Measurements from ENCODE around the gene SLC25A18. TPM values are rescaled to one million over a fixed set of nuclear protein-coding genes. Genes with fewer than 3 reads are reported as not detected.
A peak's percentile ranks its signal among the peaks of the same experiment; 100 is the strongest.
"Not testable (repeated sequence)": the region's sequence is repeated elsewhere in the genome, so short reads cannot be mapped to it uniquely, and the experiment has no call there.

Gene SLC25A18
- total RNA-seq, 2 donors from 2014 or later: not detected

- Mint-ChIP-seq H3K27me3 (peaks cover 5% of the 10 kb centered on the region), H3K36me3 (ENCODE audit: low read depth) (no peaks in the 10 kb centered on the region), H3K9me3 (no peaks in the 10 kb centered on the region), H3K27ac (no peak overlapping the region), H3K4me3 (no peak overlapping the region), H3K4me1 (no peaks in the 10 kb centered on the region)
- ATAC-seq (replicated peaks): no peak
These were observed 10.6 kb upstream of the SLC25A18 start for GRCh38 chr22:17552737-17553136.

DNA sequence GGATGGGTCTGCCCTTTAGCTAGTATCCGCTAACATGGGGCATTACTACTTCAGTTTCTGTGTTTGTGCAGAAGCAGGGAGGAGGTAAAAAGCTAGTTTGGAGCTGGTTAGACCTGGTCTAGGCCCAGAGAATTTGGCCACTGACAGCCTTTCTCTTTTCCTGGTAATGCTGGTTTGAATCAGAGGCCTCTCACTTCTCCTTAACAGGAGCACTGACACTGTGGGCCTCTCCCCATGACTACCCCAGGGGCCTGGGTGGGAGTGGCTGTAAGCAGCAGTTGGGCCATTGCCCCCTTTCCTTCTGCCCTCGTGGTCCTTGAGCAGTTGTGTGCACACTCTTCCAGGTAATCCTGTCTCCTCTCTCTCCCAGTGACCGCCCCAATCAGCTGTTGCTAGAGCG, 8.5 kb upstream of the SLC25A18 start:
- H3K9me3 Mint-ChIP-seq: no peaks in the 10 kb centered on the region
- ATAC-seq (replicated peaks): no peak
- no peak overlapping the region for H3K27ac Mint-ChIP-seq
- H3K36me3 Mint-ChIP-seq (ENCODE audit: low read depth): no peaks in the 10 kb centered on the region
- H3K4me3 Mint-ChIP-seq: no peak overlapping the region
- no peaks in the 10 kb centered on the region for H3K4me1 Mint-ChIP-seq
- peaks cover 5% of the 10 kb centered on the region for H3K27me3 Mint-ChIP-seq

DNA sequence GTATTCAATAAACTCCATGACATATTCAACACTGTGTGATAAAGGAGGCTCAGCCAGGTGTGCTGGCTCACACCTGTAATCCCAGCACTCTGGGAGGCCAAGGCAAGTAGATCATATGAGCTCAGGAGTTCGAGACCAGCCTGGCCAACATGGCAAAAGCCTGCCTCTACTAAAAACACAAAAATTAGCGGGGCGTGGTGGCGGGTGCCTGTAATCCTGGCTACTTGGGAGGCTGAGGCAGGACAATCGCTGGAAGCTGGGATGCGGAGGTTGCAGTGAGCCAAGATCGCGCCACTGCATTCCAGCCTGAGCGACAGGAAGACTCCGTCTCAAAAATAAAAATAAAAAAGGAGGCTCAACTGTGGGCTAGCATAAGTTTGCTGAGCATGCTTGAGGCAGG, 4.1 kb upstream of the SLC25A18 start:
- H3K27ac Mint-ChIP-seq: no peak overlapping the region
- no peak for ATAC-seq (replicated peaks)
- H3K4me1 Mint-ChIP-seq: no peaks in the 10 kb centered on the region
- H3K4me3 Mint-ChIP-seq: no peak overlapping the region
- no peaks in the 10 kb centered on the region for H3K9me3 Mint-ChIP-seq
- H3K27me3 Mint-ChIP-seq: peaks cover 3% of the 10 kb centered on the region
- no peaks in the 10 kb centered on the region for H3K36me3 Mint-ChIP-seq (ENCODE audit: low read depth)

DNA sequence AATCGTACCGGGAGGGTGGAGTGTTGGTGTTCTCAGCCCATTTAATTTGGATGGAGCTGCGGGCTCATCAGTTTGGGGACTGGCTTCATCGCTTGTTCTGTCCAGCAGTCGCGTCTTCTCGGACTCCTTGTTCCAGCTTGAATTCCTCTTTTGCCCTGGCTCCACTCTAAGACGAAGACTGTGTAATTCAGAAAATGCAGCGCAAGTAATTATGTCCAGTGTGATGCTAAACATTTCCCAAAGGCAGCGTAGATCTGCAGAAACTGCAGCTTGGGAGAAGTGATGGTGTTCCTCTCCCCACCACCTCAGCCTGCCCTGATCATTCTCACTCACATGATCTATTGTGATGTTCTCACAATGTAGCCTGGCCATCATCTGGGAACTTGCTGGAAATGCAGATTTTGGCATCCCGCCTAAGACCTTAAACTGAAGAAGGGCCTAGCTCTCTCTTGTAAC, 666 bp downstream of the SLC25A18 start:
- Mint-ChIP-seq H3K36me3 (ENCODE audit: low read depth) (no peaks in the 10 kb centered on the region), H3K4me1 (no peaks in the 10 kb centered on the region), H3K27ac (no peak overlapping the region), H3K9me3 (no peaks in the 10 kb centered on the region), H3K27me3 (peaks cover 3% of the 10 kb centered on the region), H3K4me3 (no peak overlapping the region)
- no peak for ATAC-seq (replicated peaks)

GRCh38 chr22:17566016-17566687, 2.9 kb downstream of the SLC25A18 start:
- H3K27me3 Mint-ChIP-seq: peaks cover 13% of the 10 kb centered on the region
- not testable (repeated sequence) for H3K4me3 Mint-ChIP-seq; H3K27ac Mint-ChIP-seq; ATAC-seq (replicated peaks); H3K36me3 Mint-ChIP-seq (ENCODE audit: low read depth); H3K9me3 Mint-ChIP-seq; H3K4me1 Mint-ChIP-seq

DNA sequence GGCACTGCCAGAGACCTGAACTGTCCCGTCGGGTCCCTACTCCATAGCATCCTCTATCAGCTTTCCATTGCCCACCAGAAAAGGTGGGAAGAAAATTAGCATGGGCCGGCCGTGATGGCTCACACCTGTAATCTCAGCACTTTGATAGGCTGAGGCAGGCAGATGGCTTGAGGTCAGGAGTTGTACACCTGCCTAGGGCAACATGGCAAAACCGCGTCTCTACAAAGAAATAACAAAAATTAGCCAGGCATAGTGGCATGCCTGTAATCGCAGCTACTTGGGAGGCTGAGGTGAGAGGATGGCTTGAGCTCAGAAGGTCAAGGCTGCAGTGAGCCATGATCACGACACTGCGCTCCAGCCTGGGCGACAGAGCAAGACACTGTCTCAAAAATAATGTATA, 3.5 kb downstream of the SLC25A18 start:
- ATAC-seq (replicated peaks): no peak
- H3K36me3 Mint-ChIP-seq (ENCODE audit: low read depth): no peaks in the 10 kb centered on the region
- H3K9me3 Mint-ChIP-seq: no peaks in the 10 kb centered on the region
- H3K4me1 Mint-ChIP-seq: no peaks in the 10 kb centered on the region
- no peak overlapping the region for H3K27ac Mint-ChIP-seq
- H3K27me3 Mint-ChIP-seq: peaks cover 13% of the 10 kb centered on the region
- no peak overlapping the region for H3K4me3 Mint-ChIP-seq

DNA sequence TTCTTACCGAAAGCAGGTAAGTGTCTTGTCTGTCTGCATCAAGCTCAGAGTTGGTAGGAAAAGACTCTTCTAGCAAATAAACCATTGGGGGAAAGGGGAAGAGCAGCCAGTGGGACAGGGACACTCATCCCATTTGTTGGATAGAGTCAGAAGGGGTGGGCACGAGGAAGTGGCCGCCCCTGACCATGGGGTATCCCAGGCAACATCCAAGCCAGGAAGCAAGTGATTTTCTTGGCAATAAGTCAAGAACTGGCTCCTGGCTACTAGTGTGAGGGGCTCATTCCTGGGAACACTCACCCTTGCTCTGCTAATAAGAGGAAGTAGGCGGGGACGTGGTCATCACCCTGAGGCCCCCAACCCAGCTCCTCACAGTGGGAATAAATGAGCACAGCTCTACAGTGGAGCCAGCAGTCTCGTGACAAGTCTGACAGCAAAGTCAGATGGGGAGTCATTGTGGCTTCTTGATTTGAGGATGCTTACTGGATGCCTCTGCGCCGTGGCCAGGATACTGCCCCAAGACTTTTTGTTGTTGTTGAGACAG, 6.7 kb downstream of the SLC25A18 start:
- peak; percentile 64 for ATAC-seq (replicated peaks)
- no peak overlapping the region for H3K4me3 Mint-ChIP-seq
- no peaks in the 10 kb centered on the region for H3K4me1 Mint-ChIP-seq
- H3K27ac Mint-ChIP-seq: no peak overlapping the region
- no peaks in the 10 kb centered on the region for H3K9me3 Mint-ChIP-seq
- H3K27me3 Mint-ChIP-seq: peaks cover 10% of the 10 kb centered on the region
- no peaks in the 10 kb centered on the region for H3K36me3 Mint-ChIP-seq (ENCODE audit: low read depth)

- Mint-ChIP-seq H3K9me3 (no peaks in the 10 kb centered on the region), H3K27ac (no peak overlapping the region)
These were observed 7.7 kb downstream of the SLC25A18 start for GRCh38 chr22:17570851-17571631.

DNA sequence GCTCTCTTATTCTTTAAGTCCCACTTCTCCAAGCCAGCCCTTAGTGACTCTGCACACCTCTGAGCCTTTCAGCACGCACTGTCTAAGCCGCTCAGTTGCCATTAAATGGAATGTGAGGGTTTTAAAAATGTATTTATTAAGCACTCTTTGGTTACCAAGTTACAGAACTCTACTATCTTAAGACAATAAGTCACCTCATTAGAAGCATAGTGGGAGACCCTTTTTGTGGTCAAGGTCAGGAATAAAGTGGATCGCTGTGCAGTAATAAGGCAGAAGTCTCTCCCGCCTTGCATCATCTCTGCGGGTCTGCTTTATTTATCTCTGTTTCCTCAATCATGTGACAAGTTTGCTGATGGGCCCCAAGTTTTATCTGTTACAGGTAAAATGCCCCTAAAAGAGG, 11.9 kb downstream of the SLC25A18 start:
- H3K36me3 Mint-ChIP-seq (ENCODE audit: low read depth): no peaks in the 10 kb centered on the region
- no peaks in the 10 kb centered on the region for H3K4me1 Mint-ChIP-seq
- no peak overlapping the region for H3K4me3 Mint-ChIP-seq
- no peaks in the 10 kb centered on the region for H3K9me3 Mint-ChIP-seq
- peaks cover 6% of the 10 kb centered on the region for H3K27me3 Mint-ChIP-seq
- H3K27ac Mint-ChIP-seq: no peak overlapping the region
- no peak for ATAC-seq (replicated peaks)

More at GRCh38 chr22:17570851-17571631, 7.7 kb downstream of the SLC25A18 start:
- H3K36me3 Mint-ChIP-seq (ENCODE audit: low read depth): no peaks in the 10 kb centered on the region
- no peak overlapping the region for H3K4me3 Mint-ChIP-seq
- ATAC-seq (replicated peaks): no peak
- H3K4me1 Mint-ChIP-seq: no peaks in the 10 kb centered on the region
- peaks cover 10% of the 10 kb centered on the region for H3K27me3 Mint-ChIP-seq

DNA sequence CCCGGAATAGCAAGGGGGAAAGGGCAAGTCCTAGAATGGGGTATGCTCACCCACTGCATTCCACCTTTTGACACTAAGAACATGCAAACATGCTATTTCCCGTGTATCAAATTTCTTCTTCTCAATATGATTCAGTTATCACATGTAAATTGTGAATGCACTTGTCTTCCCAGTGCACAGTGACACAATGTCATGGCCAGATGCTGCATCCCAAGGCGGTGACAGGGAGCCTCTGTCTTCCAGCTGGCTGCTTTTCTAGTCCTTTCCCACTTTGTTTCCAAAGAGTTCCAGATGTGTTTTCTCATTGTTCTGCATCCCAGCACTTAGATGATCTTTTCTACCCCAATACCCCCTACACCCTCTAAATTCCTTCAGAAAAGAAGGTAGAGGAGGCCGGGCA, 12.4 kb downstream of the SLC25A18 start:
- H3K9me3 Mint-ChIP-seq: no peaks in the 10 kb centered on the region
- H3K4me1 Mint-ChIP-seq: no peaks in the 10 kb centered on the region
- no peaks in the 10 kb centered on the region for H3K36me3 Mint-ChIP-seq (ENCODE audit: low read depth)
- H3K27ac Mint-ChIP-seq: no peak overlapping the region
- no peak for ATAC-seq (replicated peaks)
- H3K4me3 Mint-ChIP-seq: no peak overlapping the region
- peaks cover 4% of the 10 kb centered on the region for H3K27me3 Mint-ChIP-seq

DNA sequence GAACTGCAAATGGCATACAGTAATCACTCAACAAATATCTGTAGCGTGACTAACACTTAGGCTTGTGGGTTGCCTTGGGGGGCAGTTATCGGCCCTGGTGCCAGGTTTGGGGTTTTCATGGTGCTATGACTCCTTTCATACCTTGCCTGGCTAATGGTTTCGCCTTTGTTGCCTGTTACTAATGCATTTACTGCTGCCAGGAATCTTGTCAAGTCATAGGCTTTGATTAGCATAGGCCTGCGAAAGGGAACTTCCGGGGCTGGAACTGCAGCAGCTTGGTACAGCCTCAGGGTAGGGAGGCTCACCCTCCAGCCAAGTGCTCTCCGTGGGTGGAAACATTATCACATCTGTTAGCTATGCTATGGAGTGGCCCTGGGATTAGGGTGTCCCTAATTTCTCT, 13.2 kb downstream of the SLC25A18 start:
- H3K4me1 Mint-ChIP-seq: no peaks in the 10 kb centered on the region
- no peak overlapping the region for H3K27ac Mint-ChIP-seq
- no peaks in the 10 kb centered on the region for H3K9me3 Mint-ChIP-seq
- H3K4me3 Mint-ChIP-seq: no peak overlapping the region
- ATAC-seq (replicated peaks): peak; percentile 62
- no peaks in the 10 kb centered on the region for H3K36me3 Mint-ChIP-seq (ENCODE audit: low read depth)
- no peaks in the 10 kb centered on the region for H3K27me3 Mint-ChIP-seq

DNA sequence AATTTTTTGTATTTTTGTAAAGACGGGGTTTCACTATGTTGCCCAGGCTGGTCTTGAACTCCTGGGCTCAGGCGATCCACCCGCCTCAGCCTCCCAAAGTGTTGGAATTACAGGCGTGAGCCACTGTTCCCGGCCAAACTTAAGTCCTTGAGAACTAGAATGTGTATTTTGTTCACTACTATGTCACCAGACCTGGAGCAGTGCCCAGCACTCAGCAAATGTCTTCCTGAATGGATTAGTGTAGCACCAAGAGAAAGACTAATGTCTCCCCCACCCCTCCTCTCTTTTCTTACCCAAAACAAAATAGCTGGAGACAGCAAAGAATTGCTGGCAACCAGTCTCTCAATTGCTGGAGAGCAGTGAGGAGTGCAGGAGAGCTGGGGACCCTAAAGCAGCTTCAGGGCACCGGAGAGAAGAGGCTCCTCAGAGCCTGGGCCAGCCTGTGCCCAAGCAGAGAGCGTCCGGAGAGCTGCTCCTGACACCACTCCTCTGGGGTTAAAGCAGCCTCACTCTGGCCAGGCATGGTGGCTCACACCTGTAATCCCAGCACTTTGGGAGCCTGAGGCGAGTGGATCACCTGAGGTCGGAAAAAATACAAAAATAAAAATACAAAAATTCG, 14.9 kb downstream of the SLC25A18 start:
- H3K9me3 Mint-ChIP-seq: no peaks in the 10 kb centered on the region
- no peaks in the 10 kb centered on the region for H3K4me1 Mint-ChIP-seq
- H3K4me3 Mint-ChIP-seq: no peak overlapping the region
- no peaks in the 10 kb centered on the region for H3K36me3 Mint-ChIP-seq (ENCODE audit: low read depth)
- H3K27me3 Mint-ChIP-seq: no peaks in the 10 kb centered on the region
- no peak overlapping the region for H3K27ac Mint-ChIP-seq
- no peak for ATAC-seq (replicated peaks)

DNA sequence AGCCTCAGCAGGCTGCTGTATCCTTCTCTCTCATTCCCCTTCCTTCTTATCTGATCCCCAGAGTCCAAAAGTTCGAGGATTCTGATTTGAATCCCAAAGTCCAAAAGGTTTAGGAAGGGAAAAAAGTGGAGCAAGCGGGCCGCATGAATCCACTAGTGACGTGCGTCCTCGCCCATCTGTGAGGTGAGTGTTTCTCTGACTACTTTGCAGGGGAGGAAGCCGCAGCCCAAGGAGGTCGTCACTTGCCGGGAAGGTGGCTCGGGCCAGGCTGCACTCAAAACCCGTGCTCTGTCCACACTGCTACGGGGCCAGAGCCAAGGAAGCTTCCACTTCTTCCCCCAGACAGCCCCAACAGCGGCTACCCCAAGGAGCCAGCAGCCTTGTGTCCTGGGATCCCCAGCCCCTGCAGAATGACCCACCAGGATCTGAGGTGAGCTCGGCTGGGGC, 16.3 kb downstream of the SLC25A18 start:
- no peaks in the 10 kb centered on the region for H3K27me3 Mint-ChIP-seq
- no peak overlapping the region for H3K27ac Mint-ChIP-seq
- ATAC-seq (replicated peaks): no peak
- H3K9me3 Mint-ChIP-seq: no peaks in the 10 kb centered on the region
- H3K4me3 Mint-ChIP-seq: no peak overlapping the region
- no peaks in the 10 kb centered on the region for H3K4me1 Mint-ChIP-seq
- H3K36me3 Mint-ChIP-seq (ENCODE audit: low read depth): no peaks in the 10 kb centered on the region

DNA sequence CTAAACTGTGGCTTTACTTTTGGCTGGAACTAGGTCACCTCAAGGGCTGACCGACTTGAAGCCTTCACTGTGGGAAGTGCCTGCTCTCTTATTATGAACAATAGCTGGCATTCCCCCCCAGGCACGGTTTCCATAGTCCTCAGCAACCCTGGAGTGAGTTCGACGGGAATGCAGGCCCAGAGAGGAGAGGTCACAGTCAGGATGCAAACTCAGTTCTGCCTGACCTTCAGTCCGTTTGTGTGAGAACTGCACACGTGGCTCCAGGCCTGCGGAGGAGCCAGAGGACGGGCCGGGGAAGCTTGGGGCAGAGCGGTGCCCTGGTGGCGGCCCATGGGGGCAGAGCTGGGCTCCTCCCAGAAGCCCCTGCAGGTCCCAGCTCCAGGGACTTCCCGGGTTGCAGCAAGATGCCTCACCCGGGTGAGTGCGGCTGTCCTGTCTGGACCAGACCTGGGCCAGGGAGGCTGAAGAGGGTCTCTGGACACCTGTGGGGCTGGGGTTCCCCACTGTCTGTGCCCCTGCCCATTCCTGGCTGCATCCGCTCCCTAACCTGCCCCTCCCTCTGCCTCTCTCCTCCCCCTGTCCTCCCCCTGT, 17.2 kb downstream of the SLC25A18 start:
- H3K27me3 Mint-ChIP-seq: no peaks in the 10 kb centered on the region
- H3K27ac Mint-ChIP-seq: no peak overlapping the region
- H3K4me1 Mint-ChIP-seq: no peaks in the 10 kb centered on the region
- no peak for ATAC-seq (replicated peaks)
- H3K36me3 Mint-ChIP-seq (ENCODE audit: low read depth): no peaks in the 10 kb centered on the region
- H3K9me3 Mint-ChIP-seq: no peaks in the 10 kb centered on the region
- no peak overlapping the region for H3K4me3 Mint-ChIP-seq
